GM19043 (cell line): Measurements from ENCODE around the gene PITPNC1.
"Not testable (repeated sequence)": the region's sequence is repeated elsewhere in the genome, so short reads cannot be mapped to it uniquely, and the experiment has no call there.

Source experiments
- ATAC-seq: cut with Tn5 transposase; IDR thresholded peaks from one replicate; pipeline ENCODE4 v1.9.1; 2021; ENCODE audit warnings: low read depth; ENCODE audit not compliant: unreplicated experiment

PITPNC1 gene

DNA sequence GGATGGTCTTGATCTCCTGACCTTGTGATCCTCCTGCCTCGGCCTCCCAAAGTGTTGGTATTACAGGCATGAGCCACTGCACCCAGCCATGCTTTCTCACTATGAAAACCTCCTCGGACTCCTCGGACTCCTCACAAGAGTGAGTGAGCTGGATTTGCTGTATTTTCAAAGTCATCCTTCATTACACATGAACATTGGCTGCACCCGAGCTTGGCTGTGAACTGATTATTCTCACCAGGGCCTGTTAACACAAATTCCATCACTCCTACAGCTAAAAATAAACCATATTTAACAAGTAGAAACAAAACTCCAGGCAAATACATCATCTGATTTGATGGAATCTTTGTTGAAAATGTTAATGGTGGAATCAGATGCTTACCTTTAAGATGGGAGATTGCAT, 50.3 kb downstream of the PITPNC1 start:
- ATAC-seq, result no peak

DNA sequence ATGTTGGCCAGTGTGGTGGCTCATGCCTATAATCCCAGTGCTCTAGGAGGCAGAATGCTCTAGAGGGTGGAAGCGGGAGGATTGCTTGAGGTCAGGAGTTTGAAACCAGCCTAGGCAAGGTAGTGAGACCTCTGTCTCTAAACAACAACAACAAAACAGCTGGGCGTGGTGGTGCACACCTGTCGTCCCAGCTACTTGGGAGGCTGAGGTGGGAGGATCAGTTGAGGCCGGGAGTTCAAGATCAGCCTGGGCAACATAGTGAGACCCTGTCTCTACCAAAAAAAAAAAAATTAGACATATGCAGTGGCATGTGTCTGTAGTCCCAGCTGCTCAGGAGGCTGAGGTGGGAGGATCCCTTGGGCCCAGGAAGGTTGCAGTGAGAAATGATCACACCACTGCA, 53.4 kb downstream of the PITPNC1 start:
- ATAC-seq, result not testable (repeated sequence)

- no peak for ATAC-seq
These were observed 54.4 kb downstream of the PITPNC1 start for GRCh38 chr17:67431249-67432015.

DNA sequence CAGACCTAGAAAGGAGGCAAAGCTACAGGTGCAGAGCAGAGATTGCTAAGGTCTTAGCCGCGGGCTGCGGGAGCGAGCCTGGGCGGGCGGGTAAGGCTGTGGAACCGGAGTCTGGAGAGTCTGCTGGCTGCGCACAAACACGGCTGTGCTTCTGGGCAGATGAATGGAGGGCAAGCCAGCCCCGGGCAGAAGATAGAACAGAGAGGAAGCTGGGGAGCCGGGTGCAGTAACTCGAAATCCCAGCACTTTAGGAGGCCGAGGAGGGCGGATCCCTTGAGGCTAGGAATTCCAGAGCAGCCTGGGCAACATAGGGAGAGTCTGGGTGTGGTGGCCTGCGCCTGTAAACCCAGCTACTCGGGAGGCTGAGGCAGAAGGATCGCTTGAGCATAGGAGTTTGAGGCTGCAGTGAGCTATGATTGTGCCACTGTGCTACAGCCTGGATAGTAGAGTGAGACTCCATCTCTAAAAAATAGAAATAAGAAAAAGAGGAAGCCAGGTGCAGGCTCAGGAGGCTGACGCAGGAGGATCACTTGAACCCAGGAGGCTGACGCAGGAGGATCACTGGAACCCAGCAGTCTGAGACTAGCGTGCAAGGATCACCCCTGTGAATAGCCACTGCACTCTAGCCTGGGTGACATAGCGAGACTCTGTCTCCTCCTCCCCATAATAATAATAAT, 56.3 kb downstream of the PITPNC1 start:
- no peak for ATAC-seq

- no peak for ATAC-seq
These were observed 57.0 kb downstream of the PITPNC1 start for GRCh38 chr17:67434061-67434525.

GRCh38 chr17:67435122-67435521, 58.0 kb downstream of the PITPNC1 start:
- no peak for ATAC-seq

GRCh38 chr17:67435786-67436185, 58.7 kb downstream of the PITPNC1 start:
- no peak for ATAC-seq

GRCh38 chr17:67436233-67436632, 59.2 kb downstream of the PITPNC1 start:
- ATAC-seq, result no peak

DNA sequence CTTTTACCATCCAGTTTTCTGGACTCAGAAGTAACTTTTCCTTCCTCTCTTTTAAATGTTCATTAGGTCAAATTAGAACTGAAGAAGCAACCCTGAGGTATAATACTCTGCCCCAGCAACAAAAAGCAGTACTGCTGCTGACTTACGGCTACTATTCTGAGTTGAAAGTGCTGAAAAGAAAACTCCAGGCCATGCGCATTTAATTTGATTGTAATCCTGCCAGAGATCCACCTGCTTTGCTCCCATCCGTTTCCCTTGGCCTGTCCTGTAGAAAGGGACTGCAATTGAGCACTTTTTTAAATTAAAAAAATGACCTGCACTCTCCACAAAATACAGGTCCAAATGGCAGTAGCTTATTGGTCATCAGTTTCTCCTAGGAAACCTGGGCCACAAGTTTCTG, 61.6 kb downstream of the PITPNC1 start:
- no peak for ATAC-seq

DNA sequence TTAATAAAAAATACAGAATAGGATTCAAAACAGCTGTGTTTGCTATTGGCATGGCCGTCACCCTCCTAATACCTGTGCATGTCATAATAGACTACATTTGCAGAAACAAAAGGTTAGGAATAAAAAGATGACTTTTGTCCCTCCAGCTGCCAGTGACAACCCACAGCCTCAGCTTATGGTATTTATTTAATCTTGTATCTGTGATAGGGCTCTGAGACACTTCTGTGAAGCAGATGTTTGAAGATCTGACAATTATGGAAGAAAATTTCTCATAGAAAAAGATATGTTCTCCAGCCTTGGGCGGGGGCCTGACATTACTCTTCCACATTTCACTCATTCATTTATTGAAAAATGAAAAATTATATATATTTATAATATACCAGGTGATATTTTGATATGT, 62.2 kb downstream of the PITPNC1 start:
- no peak for ATAC-seq

DNA sequence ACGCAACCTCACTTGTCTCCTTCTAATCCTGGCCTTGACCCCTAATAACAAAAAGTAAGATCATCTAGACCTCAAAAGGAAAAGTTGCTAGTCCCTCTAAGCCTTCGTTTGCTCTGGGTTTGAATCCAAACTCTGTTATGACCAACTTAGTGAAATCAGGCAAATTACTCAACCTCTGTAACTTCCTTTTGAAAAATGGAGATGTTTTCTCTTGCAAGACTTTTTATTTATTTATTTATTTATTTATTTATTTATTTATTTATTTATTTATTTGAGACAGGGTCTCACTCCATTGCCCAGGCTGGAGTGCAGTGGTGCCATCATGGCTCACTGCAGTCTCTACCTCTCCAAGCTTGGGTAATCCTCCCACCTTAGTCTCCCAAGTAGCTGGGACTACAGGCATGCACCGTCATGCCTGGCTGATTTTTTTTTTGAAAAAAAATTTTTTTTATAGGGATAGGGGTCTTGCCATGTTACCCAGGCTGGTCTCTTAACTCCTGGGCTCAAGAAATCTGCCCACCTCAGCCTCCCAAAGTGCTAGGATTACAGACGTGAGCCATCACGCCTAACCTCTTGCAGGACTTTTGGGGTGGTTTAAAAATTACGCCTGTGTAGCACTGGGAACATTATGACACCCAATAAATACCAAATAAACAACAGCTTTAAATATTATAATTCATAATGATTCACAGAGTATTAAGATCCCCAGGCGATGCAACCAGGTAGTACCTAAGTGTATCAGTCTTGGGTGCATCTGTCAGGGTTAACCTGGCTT, 63.4 kb downstream of the PITPNC1 start:
- no peak for ATAC-seq

DNA sequence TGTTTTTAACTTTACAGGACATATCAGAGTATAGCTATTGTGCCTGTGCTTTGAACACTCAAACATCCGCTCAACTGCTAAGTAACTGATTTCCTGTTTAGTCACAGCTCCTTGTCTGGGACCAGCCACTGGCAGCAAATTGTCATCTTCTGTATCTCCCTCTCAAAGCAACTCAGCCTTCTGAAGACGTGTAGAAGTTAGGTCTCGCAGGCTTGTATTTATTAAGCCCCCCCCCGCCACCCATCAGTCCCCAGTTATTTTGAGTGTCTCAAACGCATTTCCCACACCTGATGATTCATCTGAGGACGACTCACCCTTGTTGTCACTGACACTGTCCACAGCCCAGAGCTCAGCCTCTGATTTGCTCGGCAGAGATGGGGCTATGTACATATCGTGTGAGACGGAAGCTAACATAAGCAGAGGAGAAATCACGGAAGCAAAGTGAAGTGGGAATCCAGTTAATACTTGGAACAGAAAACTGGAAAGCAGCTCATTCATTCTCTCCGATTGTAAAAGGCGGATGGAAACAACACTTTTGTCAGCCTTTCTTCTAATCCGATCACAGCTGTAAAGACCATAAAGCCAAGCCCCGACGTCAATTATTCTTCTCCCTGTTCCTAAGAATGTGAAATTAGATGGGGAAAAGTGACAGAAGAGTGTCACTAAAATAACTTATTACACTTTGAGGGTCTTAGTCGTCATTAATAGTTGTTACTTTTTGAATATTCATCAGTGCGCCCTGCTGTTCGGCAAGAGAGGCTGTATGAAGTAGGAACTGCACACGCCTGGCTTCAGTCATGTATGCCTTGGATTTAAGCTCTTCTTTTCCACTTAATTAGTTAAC, 64.2 kb downstream of the PITPNC1 start:
- no peak for ATAC-seq

DNA sequence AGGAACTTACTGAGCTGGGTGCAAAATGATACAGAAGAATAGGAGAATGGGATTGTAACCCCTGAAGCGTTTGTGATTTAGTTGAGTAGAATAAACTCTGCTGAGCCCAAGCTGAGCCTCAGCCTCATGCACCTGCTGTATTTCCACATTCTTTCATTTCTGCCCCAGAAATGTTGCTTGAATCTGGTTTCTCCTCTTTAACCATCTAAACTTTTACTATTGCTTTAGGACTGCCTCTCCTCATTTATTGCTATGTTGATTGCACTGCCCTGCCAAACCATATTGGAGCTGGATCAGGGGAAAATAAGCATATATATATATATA, 64.8 kb downstream of the PITPNC1 start:
- no peak for ATAC-seq

DNA sequence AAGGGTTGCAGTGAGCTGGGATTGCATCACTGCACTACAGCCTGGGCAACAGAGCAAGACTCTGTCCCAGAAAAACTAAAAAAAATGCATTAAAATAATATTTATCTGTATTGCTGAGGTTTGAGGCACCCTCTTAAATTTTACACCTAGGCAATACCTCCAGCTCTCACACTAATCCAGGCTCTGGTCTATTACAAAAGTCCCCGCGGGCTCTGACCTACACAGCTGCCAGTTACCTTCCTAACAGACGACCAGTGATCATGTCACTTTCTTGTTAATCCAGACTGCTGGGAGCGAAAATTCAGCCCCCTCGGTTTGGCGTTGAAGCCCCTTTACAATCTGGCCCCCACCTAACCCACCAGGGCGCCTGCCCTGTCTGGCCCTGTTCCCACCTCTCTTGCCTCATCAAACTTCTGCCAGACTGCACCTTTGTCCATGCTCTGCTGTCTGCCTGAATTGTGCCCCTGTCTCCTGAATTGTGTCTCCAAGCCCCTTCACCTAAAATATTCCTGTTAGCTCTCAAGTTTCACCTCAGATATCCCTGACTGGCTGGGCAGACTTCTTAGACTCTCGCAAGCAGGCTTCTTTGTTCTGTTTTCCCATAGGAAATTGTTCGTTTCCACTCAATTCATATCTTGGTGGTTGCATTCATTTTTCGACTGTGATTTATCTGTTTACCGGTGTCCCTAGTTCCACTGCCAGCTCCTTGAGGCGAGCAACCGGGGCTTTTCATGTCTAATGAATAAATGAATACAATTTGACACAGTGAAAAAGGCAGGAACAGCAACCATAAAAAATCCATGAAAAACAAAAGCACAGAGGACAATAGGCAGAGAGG, 65.9 kb downstream of the PITPNC1 start:
- no peak for ATAC-seq

DNA sequence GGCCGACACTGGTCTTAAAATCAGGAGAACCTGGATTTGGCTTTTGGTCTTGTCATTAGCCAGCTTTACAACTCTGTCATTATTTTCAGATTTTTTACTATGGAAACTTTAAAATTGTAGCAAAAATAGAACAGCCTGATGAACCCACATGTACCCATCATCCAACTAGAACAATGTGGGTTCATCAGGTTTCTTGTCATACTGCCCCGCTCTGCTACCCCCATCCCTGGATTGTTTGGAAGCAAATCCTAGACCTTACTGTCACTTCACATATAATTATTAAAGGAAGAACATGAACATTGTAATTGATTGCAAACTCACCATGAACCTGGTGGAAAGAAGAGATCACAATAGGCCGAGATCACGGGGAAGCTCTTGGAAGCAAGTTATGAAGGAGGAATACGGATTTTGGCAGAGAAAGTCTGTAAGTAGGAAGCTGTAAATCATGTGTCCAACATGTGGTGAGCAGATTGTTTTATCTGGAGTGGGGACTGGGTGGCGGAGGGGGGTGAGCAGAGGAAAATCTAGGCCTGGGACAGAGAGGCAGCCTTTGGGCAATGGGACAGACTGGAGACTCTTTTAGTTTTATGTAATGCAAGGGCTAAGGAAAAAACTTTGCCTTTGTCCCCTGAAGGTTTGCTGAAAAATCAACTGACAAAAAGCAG, 67.0 kb downstream of the PITPNC1 start:
- ATAC-seq, result no peak

GRCh38 chr17:67448449-67448848, 71.4 kb downstream of the PITPNC1 start:
- no peak for ATAC-seq

DNA sequence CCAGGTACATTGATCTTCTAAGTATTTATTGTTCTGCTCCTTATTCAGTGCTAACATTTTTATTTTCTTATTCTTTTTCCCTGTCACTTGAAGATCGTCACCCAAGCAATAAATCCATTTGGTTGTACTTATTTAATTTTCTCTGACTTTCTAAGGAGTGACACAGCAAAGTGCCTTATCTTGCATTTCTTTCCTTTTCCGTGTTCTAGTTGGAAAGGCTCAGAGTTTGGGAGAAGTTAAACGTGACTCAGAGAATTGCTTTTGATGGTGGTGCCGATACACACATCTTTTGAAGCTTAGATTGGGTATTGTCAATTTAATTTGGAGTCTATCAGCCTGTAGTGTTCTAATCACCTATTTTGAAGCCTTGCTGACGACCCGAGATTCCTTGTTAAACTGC, 72.0 kb downstream of the PITPNC1 start:
- ATAC-seq, result no peak

GRCh38 chr17:67449845-67450755, 73.0 kb downstream of the PITPNC1 start:
- no peak for ATAC-seq
